GM12878 (cell line): Measurements from ENCODE around the gene KLKB1. TPM values are rescaled to one million over a fixed set of nuclear protein-coding genes. Genes with fewer than 3 reads are reported as not detected.

ENCODE experiments used
- ATAC-seq: fragments of 200-7000 bp; cut with Tn5 transposase; 3 replicates; pipeline ENCODE4 v1.9.1; 2020; ENCODE audit warnings: mild to moderate bottlenecking, moderate library complexity
- BruUV-seq: library from RNA; stranded (reverse); fragments of 400-500 nt; replicated peaks from 2 replicates; lab custom pipeline; 2021; lab: Mats Ljungman, UMichigan
- CTCF ChIA-PET: fragments of 300-600 bp; sonication (Branson Sonifier 250); formaldehyde crosslinking; extraction: SDS; loops from one replicate; lab custom pipeline; 2021; ENCODE audit warnings: inconsistent platforms; lab: Yijun Ruan, JAX
- POLR2A ChIA-PET: fragments of 350-600 bp; formaldehyde crosslinking; extraction: SDS; loops from one replicate; lab custom pipeline; 2021; ENCODE audit warnings: inconsistent platforms; lab: Charles Lee
- RAD21 ChIA-PET: fragments of 300-600 bp; sonication (Branson Sonifier 250); formaldehyde crosslinking; loops from one replicate; lab custom pipeline; 2023; ENCODE audit warnings: antibody characterized with exemption; ENCODE audit not compliant: unreplicated experiment; lab: Charles Lee
- SMC1A ChIA-PET: fragments of 300-600 bp; sonication (Branson Sonifier 250); formaldehyde crosslinking; loops from one replicate; lab custom pipeline; 2023; ENCODE audit not compliant: unreplicated experiment, uncharacterized antibody; lab: Charles Lee
- DNase-seq: peaks from one replicate; pipeline ENCODE4 v3.0.0-alpha.2; 2011; ENCODE audit warnings: low read depth, low spot score
- FAIRE-seq: peaks from 3 replicates; lab custom pipeline; 2011; peaks lifted over from hg19 to GRCh38; lab: Jason Lieb, UNC
- H2AFZ ChIP-seq: 2 replicates; pipeline ENCODE4 v1.6.0; 2011; ENCODE audit warnings: low read depth, low read length, control low read depth; ENCODE audit not compliant: control insufficient read depth
- H3K27ac ChIP-seq: 2 replicates; pipeline ENCODE4 v1.5.1; 2011; ENCODE audit warnings: control low read depth; ENCODE audit not compliant: control insufficient read depth, insufficient read depth
- H3K27me3 ChIP-seq, 2 experiments: replicated peaks in 1 of 2; 2 replicates each; pipeline versions ENCODE4 v1.6.0 to v1.6.1; 2011; ENCODE audit warnings: low read length in 1 of 2; ENCODE audit not compliant: control insufficient read depth in 2 of 2, insufficient read depth in 2 of 2
- H3K36me3 ChIP-seq, 2 experiments: 2 replicates each; pipeline ENCODE4 v1.5.1; 2011; ENCODE audit warnings: low read length in 1 of 2; ENCODE audit not compliant: control insufficient read depth in 2 of 2, insufficient read depth in 2 of 2
- H3K4me1 ChIP-seq: 2 replicates; pipeline ENCODE4 v1.6.1; 2011; ENCODE audit warnings: mild to moderate bottlenecking, low read length, moderate library complexity, mixed read lengths; ENCODE audit not compliant: control insufficient read depth, insufficient read depth
- H3K4me2 ChIP-seq: 2 replicates; pipeline ENCODE4 v1.6.0; 2011; ENCODE audit warnings: control low read depth; ENCODE audit not compliant: control insufficient read depth, insufficient read depth
- H3K4me3 ChIP-seq: fragments of 200-600 bp; sonication (generic); 2 replicates; pipeline ENCODE4 v1.5.1; 2016
- H3K79me2 ChIP-seq: 2 replicates; pipeline ENCODE4 v1.6.0; 2011; ENCODE audit warnings: low read length; ENCODE audit not compliant: control insufficient read depth, insufficient read depth
- H3K9ac ChIP-seq: 2 replicates; pipeline ENCODE4 v1.8.0; 2011; ENCODE audit warnings: low read length, control low read depth, mixed read lengths; ENCODE audit not compliant: control insufficient read depth, insufficient read depth
- H3K9me3 ChIP-seq: replicated peaks from 3 replicates; pipeline ENCODE4 v1.5.1; 2011; ENCODE audit warnings: mild to moderate bottlenecking, low read length; ENCODE audit not compliant: control insufficient read depth, insufficient read depth
- H4K20me1 ChIP-seq: 2 replicates; pipeline ENCODE4 v1.6.0; 2011; ENCODE audit not compliant: control insufficient read depth, insufficient read depth
- CEBPB ChIP-seq, 2 experiments: fragments of 150-350 bp in 1 of 2; IDR thresholded peaks; 2 replicates each; pipeline ENCODE4 v1.6.1; 2012 to 2014; ENCODE audit warnings: low read depth in 2 of 2, low read length in 2 of 2, borderline replicate concordance in 1 of 2, inconsistent platforms in 1 of 2
- CEBPZ ChIP-seq: fragments of 150-350 bp; IDR thresholded peaks from 2 replicates; pipeline ENCODE4 v1.6.1; 2016; ENCODE audit warnings: low read depth, low read length
- GATAD2B ChIP-seq: fragments of 450-650 bp; conservative IDR thresholded peaks from 2 replicates; pipeline ENCODE4 v1.6.1; 2017; ENCODE audit warnings: low read depth, mild to moderate bottlenecking, moderate library complexity
- IRF4 ChIP-seq: IDR thresholded peaks from 2 replicates; pipeline ENCODE4 v1.6.1; 2011; ENCODE audit warnings: low read depth, low read length
- NR2C2 ChIP-seq: IDR thresholded peaks from 2 replicates; pipeline ENCODE4 v1.6.1; 2011; ENCODE audit warnings: borderline replicate concordance, low read depth; ENCODE audit not compliant: control insufficient read depth, insufficient read length
- SIN3A ChIP-seq: IDR thresholded peaks from 2 replicates; pipeline ENCODE4 v1.6.1; 2012; ENCODE audit warnings: low read depth, low read length, improper control_type of control experiment
- SPI1 ChIP-seq: IDR thresholded peaks from 2 replicates; pipeline ENCODE4 v1.6.1; 2011; ENCODE audit warnings: low read depth, mild to moderate bottlenecking, low read length, moderate library complexity, borderline replicate concordance; ENCODE audit not compliant: insufficient read depth
- STAT1 ChIP-seq: fragments of 450-650 bp; conservative IDR thresholded peaks from 2 replicates; pipeline ENCODE4 v1.6.1; 2014; ENCODE audit warnings: antibody characterized with exemption, mild to moderate bottlenecking
- STAT3 ChIP-seq: IDR thresholded peaks from 2 replicates; pipeline ENCODE4 v1.6.1; 2011; ENCODE audit warnings: low read depth, low read length, improper control_type of control experiment
- YBX1 ChIP-seq: fragments of 450-650 bp; IDR thresholded peaks from 2 replicates; pipeline ENCODE4 v1.6.1; 2016; ENCODE audit warnings: antibody characterized with exemption
- WGBS: methylation state at CpG from one replicate; pipeline ENCODE4 v1.1.6; 2016; ENCODE audit warnings: low lambda C conversion rate; ENCODE audit not compliant: insufficient replicate concordance, insufficient coverage; ENCODE audit errors: missing lambda C conversion rate; 5-methylcytosine and 5-hydroxymethylcytosine counted together
- in situ Hi-C: fragments of 300-500 bp; cut with MboI; formaldehyde crosslinking; loops from 9 replicates; pipeline ENCODE4 v1.14.3; 2018; ENCODE audit warnings: mixed read lengths
- intact Hi-C: fragments of 100-400 bp; cut with micrococcal nuclease; formaldehyde crosslinking; loops from one replicate; pipeline ENCODE4 v1.14.2; 2022; ENCODE audit not compliant: unreplicated experiment
- polyA plus RNA-seq, 11 experiments: library from polyadenylated mRNA; depleted of rRNA in 4 of 11; unstranded in 6 of 11; stranded (reverse) in 5 of 11; fragments of >200 nt; fragmentation: Nextera tagmentation in 4 of 11; fragmentation: Illumina TruSeq in 1 of 11; extraction: Ambion mirVana in 4 of 11; extraction: Trizol in 1 of 11; gene quantifications; 1 replicate in 1 of 11; 2 replicates in 10 of 11; pipeline versions ENCODE4 v1.2.1 to v1.2.3, GENCODE V29; 2011 to 2016; ENCODE audit warnings: inconsistent platforms in 2 of 11, missing spikeins in 2 of 11, low read depth in 1 of 11
- total RNA-seq, 4 experiments: library from RNA; depleted of rRNA in 3 of 4; stranded (reverse); fragments of >200 nt in 3 of 4; fragmentation: Illumina TruSeq in 1 of 4; extraction: Trizol in 1 of 4; gene quantifications; 2 replicates each; pipeline versions ENCODE4 v1.2.1 to v1.2.3, GENCODE V29; 2013 to 2021

KLKB1 gene
- total and polyA plus RNA-seq, 10 of the 15 experiments (the other 5 are each of a cell fraction or from before 2014, with no cell fraction given), result 0.04 TPM; not detected in 9

DNA sequence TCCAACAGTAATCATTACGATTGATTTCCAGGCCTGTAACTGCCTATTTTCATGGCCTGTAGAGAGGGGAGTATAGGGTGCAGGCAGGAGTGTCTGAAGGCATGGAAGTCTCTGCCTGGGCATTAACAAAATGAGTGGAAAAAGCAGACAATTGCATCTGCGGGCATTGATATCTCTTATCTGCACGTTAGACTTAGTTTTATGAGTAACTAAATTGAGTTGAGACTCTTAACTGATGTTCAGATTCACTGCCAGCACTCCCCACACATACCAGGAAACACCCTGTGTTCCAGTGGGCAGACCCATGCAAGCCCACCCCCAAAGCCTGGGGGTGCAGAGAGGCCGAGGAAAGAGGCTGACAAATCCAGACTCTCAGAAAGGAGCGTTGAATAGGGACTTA lies 72.0 kb downstream of the KLKB1 start:
- Histone ChIP-seq H4K20me1 (no peaks in the 10 kb centered on the region), H3K4me2 (no peak overlapping the region), H3K36me3 (no peaks in the 10 kb centered on the region), H3K4me3 (no peak overlapping the region), H3K9ac (no peak overlapping the region), H3K27ac (no peak overlapping the region), H2AFZ (no peak overlapping the region), H3K4me1 (no peaks in the 10 kb centered on the region), H3K27me3 (no peaks in the 10 kb centered on the region; a peak in 1 of 4 replicates), H3K79me2 (no peaks in the 10 kb centered on the region), H3K9me3 (no peaks in the 10 kb centered on the region)
- POLR2A ChIA-PET, result no interaction called here
- in situ Hi-C loops, result loop anchor here (5.0 kb wide), 1 partner anchor 288 kb away; no protein-coding TSS in a partner anchor
- DNase-seq, result no peak
- 16% methylated on average over 5 of the region's 5 CpGs for WGBS
- intact Hi-C loops, result no loop called here
- TF ChIP-seq IRF4, result no peak
- CTCF ChIA-PET, result interaction anchor here (2.2 kb wide), 1 partner anchor 288 kb away, joined by 11 read pairs; no protein-coding TSS in a partner anchor
- no peak for FAIRE-seq
- RAD21 ChIA-PET, result no interaction called here
- SMC1A ChIA-PET, result no interaction called here
- BruUV-seq, result no TSS peak
- no peak for ATAC-seq

GRCh38 chr4:186300659-186301390 lies 73.5 kb downstream of the KLKB1 start:
- POLR2A ChIA-PET, result no interaction called here
- in situ Hi-C loops, result no loop called here
- no peak overlapping the region for H3K4me3 ChIP-seq
- no peaks in the 10 kb centered on the region for H3K9me3 ChIP-seq
- H2AFZ ChIP-seq, result no peak overlapping the region
- BruUV-seq, result no TSS peak
- no peak overlapping the region for H3K9ac ChIP-seq
- H3K27me3 ChIP-seq, result no peaks in the 10 kb centered on the region; a peak in 1 of 4 replicates
- intact Hi-C loops, result no loop called here
- no peak overlapping the region for H3K27ac ChIP-seq
- no peak for DNase-seq
- RAD21 ChIA-PET, result no interaction called here
- no peaks in the 10 kb centered on the region for H3K79me2 ChIP-seq
- H3K4me1 ChIP-seq, result no peaks in the 10 kb centered on the region
- no peaks in the 10 kb centered on the region for H4K20me1 ChIP-seq
- H3K36me3 ChIP-seq, result no peaks in the 10 kb centered on the region
- FAIRE-seq, result no peak
- ATAC-seq, result no peak
- no peak overlapping the region for H3K4me2 ChIP-seq
- SMC1A ChIA-PET, result no interaction called here
- CTCF ChIA-PET, result no interaction called here
- WGBS, result 31% methylated on average over 6 of the region's 6 CpGs
- TF ChIP-seq GATAD2B (no peak), STAT3 (no peak), YBX1 (no peak), SPI1 (no peak), CEBPZ (no peak), CEBPB (IDR thresholded peaks at IDR 0.05; ENCODE audit: borderline replicate concordance in 1 of 2, low read depth in 2 of 2, low read length in 2 of 2) (no peak), NR2C2 (no peak), STAT1 (no peak), SIN3A (no peak)
